Measurements from ENCODE around the gene E2F8.

The E2F8 gene

DNA sequence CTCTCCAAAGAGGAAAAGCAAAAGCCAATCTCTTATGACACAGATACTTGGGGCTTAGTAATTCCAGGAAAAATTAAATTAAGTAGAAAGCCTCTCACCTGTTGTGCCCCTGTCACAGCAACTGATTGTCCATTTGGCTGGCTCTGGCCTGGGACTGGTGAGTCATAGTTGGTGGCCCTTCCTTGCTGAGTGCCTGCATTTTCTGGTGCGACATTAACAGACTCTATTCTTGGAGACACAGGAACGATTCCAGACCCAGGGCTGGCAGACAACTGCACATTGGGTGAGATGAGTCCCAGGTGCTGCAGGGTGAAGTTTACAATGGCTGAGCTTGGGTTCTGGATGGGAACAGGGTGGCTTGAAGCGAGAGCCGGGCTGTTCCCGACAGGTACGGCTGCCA, 15.6 kb downstream of the E2F8 start:
- peaks cover 9% of the 10 kb centered on the region for H3K4me1 Mint-ChIP-seq
- H3K4me3 Mint-ChIP-seq: no peak overlapping the region
- H3K36me3 Mint-ChIP-seq: peaks cover 65% of the 10 kb centered on the region
- H3K27ac Mint-ChIP-seq: no peak overlapping the region
- CTCF ChIA-PET: no interaction called here
- H3K27me3 Mint-ChIP-seq: no peaks in the 10 kb centered on the region
- H3K9me3 Mint-ChIP-seq: no peaks in the 10 kb centered on the region
- no peak for DNase-seq

GRCh38 chr11:19220903-19221724, 19.6 kb downstream of the E2F8 start:
- Mint-ChIP-seq H3K4me3 (no peak overlapping the region), H3K27ac (no peak overlapping the region), H3K27me3 (peaks cover 4% of the 10 kb centered on the region), H3K9me3 (no peaks in the 10 kb centered on the region), H3K4me1 (peaks cover 2% of the 10 kb centered on the region), H3K36me3 (peaks cover 35% of the 10 kb centered on the region)
- DNase-seq: no peak
- CTCF ChIA-PET: no interaction called here

DNA sequence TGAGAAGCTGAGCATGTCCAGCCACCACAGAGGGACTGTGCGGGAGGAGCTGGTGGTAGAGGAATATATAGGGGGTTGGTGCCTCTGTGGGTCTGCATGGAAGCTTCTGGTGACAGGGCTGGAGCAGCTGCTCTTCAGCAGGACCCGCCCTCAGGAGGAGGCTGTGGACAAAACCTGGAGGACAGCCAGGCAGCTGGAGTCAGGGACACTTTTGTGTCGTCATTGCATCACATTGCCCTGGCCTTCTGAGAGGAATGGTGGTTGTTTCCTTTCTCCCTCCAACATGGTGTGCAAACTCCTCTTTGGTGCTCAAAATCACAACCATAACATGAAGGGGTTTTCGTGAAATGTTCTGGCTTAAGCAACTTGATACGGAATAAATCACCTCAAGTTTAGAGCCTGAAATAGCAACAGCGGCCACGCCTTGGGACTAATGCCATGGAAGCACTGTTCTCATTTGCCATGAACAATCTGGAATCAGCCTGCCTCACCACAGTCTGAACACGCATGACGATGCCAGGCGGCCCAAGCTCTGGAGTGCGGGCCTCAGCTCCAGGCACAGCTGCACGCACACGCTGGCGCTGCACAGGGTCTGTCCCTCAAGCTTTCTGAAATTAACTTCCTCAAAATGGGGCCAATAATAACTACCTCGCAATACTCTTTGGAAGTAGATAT, 21.8 kb downstream of the E2F8 start:
- peaks cover 14% of the 10 kb centered on the region for H3K36me3 Mint-ChIP-seq
- DNase-seq: no peak
- H3K9me3 Mint-ChIP-seq: no peaks in the 10 kb centered on the region
- CTCF ChIA-PET: no interaction called here
- peaks cover 2% of the 10 kb centered on the region for H3K4me1 Mint-ChIP-seq
- H3K4me3 Mint-ChIP-seq: no peak overlapping the region
- no peak overlapping the region for H3K27ac Mint-ChIP-seq
- H3K27me3 Mint-ChIP-seq: peaks cover 15% of the 10 kb centered on the region

- no peak overlapping the region for H3K27ac Mint-ChIP-seq
- no peak overlapping the region for H3K4me3 Mint-ChIP-seq
- H3K4me1 Mint-ChIP-seq: peaks cover 2% of the 10 kb centered on the region
- H3K36me3 Mint-ChIP-seq: peaks cover 8% of the 10 kb centered on the region
- H3K9me3 Mint-ChIP-seq: no peaks in the 10 kb centered on the region
- CTCF ChIA-PET: interaction anchor here (1.3 kb wide), 1 partner anchor 142 kb away, joined by 3 read pairs; no protein-coding TSS in a partner anchor
- DNase-seq: no peak
- H3K27me3 Mint-ChIP-seq: peaks cover 19% of the 10 kb centered on the region
Measured at GRCh38 chr11:19218216-19218615, 22.5 kb downstream of the E2F8 start.

DNA sequence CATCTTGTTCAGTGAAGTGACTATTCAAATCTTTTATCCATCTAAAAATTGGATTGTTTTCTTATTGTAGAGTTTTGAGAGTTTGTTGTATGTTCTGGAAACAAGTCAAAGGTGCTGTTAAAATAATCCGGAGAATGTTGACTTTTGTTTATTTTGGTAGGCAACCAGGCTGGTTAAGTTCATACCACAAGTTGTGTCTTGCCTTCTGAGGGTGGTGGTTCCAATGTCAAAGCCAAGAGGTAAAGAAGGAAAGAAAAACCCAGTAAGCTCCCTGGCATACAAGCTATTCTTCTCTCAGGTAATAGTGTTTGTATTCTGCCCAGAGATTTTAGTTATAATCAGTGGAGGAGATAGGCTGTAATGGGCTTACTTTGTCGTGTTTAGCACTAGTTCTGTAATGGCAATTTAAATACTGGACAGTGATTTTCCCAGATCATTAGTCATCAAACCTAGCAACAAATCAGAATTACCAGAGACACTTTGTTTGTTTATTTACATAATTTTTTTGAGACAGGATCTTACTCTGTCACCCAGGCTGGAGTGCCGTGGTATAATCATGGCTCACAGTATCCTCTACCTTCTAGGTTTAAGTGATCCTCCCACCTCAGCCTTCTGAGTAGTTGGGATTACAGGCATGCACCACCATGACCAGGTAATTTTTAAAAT, 23.9 kb downstream of the E2F8 start:
- Mint-ChIP-seq H3K4me3 (no peak overlapping the region), H3K27ac (no peak overlapping the region), H3K36me3 (no peaks in the 10 kb centered on the region), H3K4me1 (no peaks in the 10 kb centered on the region), H3K27me3 (peaks cover 21% of the 10 kb centered on the region), H3K9me3 (no peaks in the 10 kb centered on the region)
- DNase-seq: no peak
- CTCF ChIA-PET: interaction anchor here (1.1 to 1.3 kb wide), 2 partner anchors 41 to 140 kb away, joined by 3 read pairs; no protein-coding TSS in a partner anchor

GRCh38 chr11:19216021-19216420, 24.7 kb downstream of the E2F8 start:
- Mint-ChIP-seq H3K27me3 (peaks cover 21% of the 10 kb centered on the region), H3K27ac (no peak overlapping the region), H3K4me3 (no peak overlapping the region), H3K4me1 (no peaks in the 10 kb centered on the region), H3K9me3 (no peaks in the 10 kb centered on the region), H3K36me3 (no peaks in the 10 kb centered on the region)
- CTCF ChIA-PET: no interaction called here
- no peak for DNase-seq

- CTCF ChIA-PET: interaction anchor here (0.6 to 0.7 kb wide), 2 partner anchors 101 to 110 kb away, joined by 3 to 7 read pairs; no protein-coding TSS in a partner anchor
- no peak for DNase-seq
- no peak overlapping the region for H3K4me3 Mint-ChIP-seq
Measured at GRCh38 chr11:19209617-19210370, 31.0 kb downstream of the E2F8 start.

GRCh38 chr11:19208959-19209546, 31.7 kb downstream of the E2F8 start:
- H3K4me1 Mint-ChIP-seq: no peaks in the 10 kb centered on the region
- DNase-seq: no peak
- H3K9me3 Mint-ChIP-seq: no peaks in the 10 kb centered on the region
- no peak overlapping the region for H3K4me3 Mint-ChIP-seq
- CTCF ChIA-PET: no interaction called here
- peaks cover 22% of the 10 kb centered on the region for H3K27me3 Mint-ChIP-seq
- no peaks in the 10 kb centered on the region for H3K36me3 Mint-ChIP-seq
- no peak overlapping the region for H3K27ac Mint-ChIP-seq

More at GRCh38 chr11:19209617-19210370, 31.0 kb downstream of the E2F8 start:
- H3K9me3 Mint-ChIP-seq: no peaks in the 10 kb centered on the region
- no peaks in the 10 kb centered on the region for H3K4me1 Mint-ChIP-seq
- H3K27ac Mint-ChIP-seq: no peak overlapping the region
- H3K27me3 Mint-ChIP-seq: peaks cover 26% of the 10 kb centered on the region
- no peaks in the 10 kb centered on the region for H3K36me3 Mint-ChIP-seq

GRCh38 chr11:19208181-19208580, 32.6 kb downstream of the E2F8 start:
- no peak overlapping the region for H3K27ac Mint-ChIP-seq
- H3K36me3 Mint-ChIP-seq: no peaks in the 10 kb centered on the region
- CTCF ChIA-PET: no interaction called here
- H3K4me3 Mint-ChIP-seq: no peak overlapping the region
- H3K9me3 Mint-ChIP-seq: no peaks in the 10 kb centered on the region
- H3K4me1 Mint-ChIP-seq: no peaks in the 10 kb centered on the region
- H3K27me3 Mint-ChIP-seq: peaks cover 18% of the 10 kb centered on the region
- no peak for DNase-seq

DNA sequence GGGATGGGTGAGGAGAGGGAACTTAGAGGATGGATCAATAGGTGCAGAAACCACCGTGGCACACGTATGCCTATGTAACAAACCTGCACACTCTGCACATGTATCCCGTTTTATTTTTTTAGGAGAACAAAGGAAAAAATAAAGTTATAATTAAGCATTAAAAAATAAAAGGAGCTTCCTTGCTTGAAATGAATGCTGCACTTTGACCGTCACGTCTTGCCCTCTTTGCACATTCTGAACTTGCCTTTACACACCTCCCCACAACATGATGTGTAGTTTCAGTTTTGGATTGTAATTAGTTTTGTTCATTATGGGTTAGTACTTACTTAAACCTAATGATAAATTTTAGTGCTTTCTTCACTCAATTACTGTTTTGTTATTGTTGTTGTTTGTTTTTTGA, 35.9 kb downstream of the E2F8 start:
- H3K9me3 Mint-ChIP-seq: no peaks in the 10 kb centered on the region
- H3K4me1 Mint-ChIP-seq: no peaks in the 10 kb centered on the region
- H3K27me3 Mint-ChIP-seq: peaks cover 29% of the 10 kb centered on the region
- no peaks in the 10 kb centered on the region for H3K36me3 Mint-ChIP-seq
- CTCF ChIA-PET: no interaction called here
- no peak overlapping the region for H3K27ac Mint-ChIP-seq
- DNase-seq: no peak
- H3K4me3 Mint-ChIP-seq: no peak overlapping the region

GRCh38 chr11:19201737-19202605, 38.8 kb downstream of the E2F8 start, which contains the start of gene CSRP3:
TSS of gene CSRP3 (minus strand) at chr11:19201983. CDS start at chr11:19192448, 9,535 bp downstream.
- Mint-ChIP-seq H3K27ac (no peak within 1 kb of the TSS), H3K36me3 (no peaks in the 10 kb centered on the region), H3K9me3 (no peaks in the 10 kb centered on the region), H3K4me3 (no peak within 1 kb of the TSS), H3K27me3 (peaks cover 28% of the 10 kb centered on the region), H3K4me1 (no peaks in the 10 kb centered on the region)
- CTCF ChIA-PET: no interaction called here
- no peak for DNase-seq

- H3K27me3 Mint-ChIP-seq: peaks cover 23% of the 10 kb centered on the region
- no peaks in the 10 kb centered on the region for H3K4me1 Mint-ChIP-seq
Measured at GRCh38 chr11:19200410-19201201, 40.1 kb downstream of the E2F8 start.

More at GRCh38 chr11:19200410-19201201, 40.1 kb downstream of the E2F8 start:
- CTCF ChIA-PET: no interaction called here
- no peaks in the 10 kb centered on the region for H3K9me3 Mint-ChIP-seq
- no peak overlapping the region for H3K27ac Mint-ChIP-seq
- no peak overlapping the region for H3K4me3 Mint-ChIP-seq
- DNase-seq: no peak
- H3K36me3 Mint-ChIP-seq: no peaks in the 10 kb centered on the region

Measured in activated naive CD4-positive, alpha-beta T cell treated with anti-CD3 and anti-CD28 coated beads, Interleukin-2, amount 10 ng/mL, durations not matched to agents 7 days and 5 days (primary cell).